ENCODE data around the gene PFKP. TPM values are rescaled to one million over a fixed set of nuclear protein-coding genes. Genes with fewer than 3 reads are reported as not detected.

PFKP gene
- total RNA-seq (ENCODE audit: unreplicated experiment) = 52.3 TPM
- long read RNA-seq, transcript PFKP-203 (22 exons, 2,654 nt) = major isoform, 40 of 44 reads
- long read RNA-seq, partial matches to known transcripts = 1 of 44 reads
- long read RNA-seq, other reads (novel, unspliced or antisense) = 3 of 44 reads

DNA sequence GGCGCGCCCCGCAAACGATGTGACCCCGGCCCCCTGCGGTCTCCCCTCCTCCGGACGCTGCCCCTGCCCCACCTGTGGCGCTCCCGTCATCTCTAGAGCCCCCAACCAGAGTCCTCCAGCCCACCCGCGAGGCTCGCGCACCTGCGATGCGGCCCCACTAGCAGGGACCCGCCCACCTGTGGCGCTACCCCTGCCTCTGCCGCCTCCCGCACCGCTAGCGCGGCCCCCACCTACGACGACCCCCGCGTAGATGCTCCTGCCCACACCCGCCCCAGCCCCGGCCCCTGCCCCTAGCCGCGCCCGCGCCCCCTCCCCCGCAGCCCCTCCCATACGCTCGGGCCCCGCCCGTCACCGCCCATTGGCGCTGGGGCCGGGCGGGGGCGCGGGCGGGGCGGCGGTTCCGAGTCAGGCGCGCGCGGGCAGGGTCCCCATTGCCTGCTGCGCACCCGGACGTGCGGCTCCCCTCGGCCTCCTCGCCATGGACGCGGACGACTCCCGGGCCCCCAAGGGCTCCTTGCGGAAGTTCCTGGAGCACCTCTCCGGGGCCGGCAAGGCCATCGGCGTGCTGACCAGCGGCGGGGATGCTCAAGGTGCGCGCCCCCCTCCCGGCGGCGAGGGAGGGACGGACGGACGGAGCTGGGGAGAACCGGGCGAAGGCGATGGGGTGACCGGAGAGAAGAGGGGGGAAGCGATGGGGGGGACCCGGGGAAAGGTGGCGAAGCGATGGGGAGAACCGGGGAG is at the start of gene PFKP:
PFKP (plus strand) TSS at position 431 of the 741 bp plus-strand sequence; CDS start at position 479, 48 bp downstream.
- peak; percentile 33 for DNase-seq (ENCODE audit: low spot score)
- no peak within 1 kb of the TSS for H3K27ac Mint-ChIP-seq (ENCODE audit: unreplicated experiment)
- H3K9me3 Mint-ChIP-seq (ENCODE audit: unreplicated experiment) = no peaks in the 10 kb centered on the region
- peaks cover 9% of the 10 kb centered on the region for H3K4me1 Mint-ChIP-seq (ENCODE audit: unreplicated experiment)
- peaks cover 19% of the 10 kb centered on the region for H3K27me3 Mint-ChIP-seq (ENCODE audit: unreplicated experiment)
- TF ChIP-seq CTCF (IDR thresholded peaks at IDR 0.05; ENCODE audit: unreplicated experiment) = no peak
- H3K36me3 Mint-ChIP-seq (ENCODE audit: low read depth, unreplicated experiment) = peaks cover 6% of the 10 kb centered on the region
- peak within 1 kb of the TSS; percentile 87 for H3K4me3 Mint-ChIP-seq (ENCODE audit: unreplicated experiment)

GRCh38 chr10:3018247-3018646 is 49.1 kb upstream of the PFKP start:
- DNase-seq (ENCODE audit: low spot score) = no peak
- Mint-ChIP-seq H3K27me3 (ENCODE audit: unreplicated experiment) (peaks cover 7% of the 10 kb centered on the region), H3K36me3 (ENCODE audit: low read depth, unreplicated experiment) (no peaks in the 10 kb centered on the region), H3K9me3 (ENCODE audit: unreplicated experiment) (peaks cover under 1% of the 10 kb centered on the region), H3K4me1 (ENCODE audit: unreplicated experiment) (no peaks in the 10 kb centered on the region), H3K4me3 (ENCODE audit: unreplicated experiment) (no peak overlapping the region), H3K27ac (ENCODE audit: unreplicated experiment) (no peak overlapping the region)
- TF ChIP-seq CTCF (IDR thresholded peaks at IDR 0.05; ENCODE audit: unreplicated experiment) = no peak

- Mint-ChIP-seq H3K4me3 (ENCODE audit: unreplicated experiment) (no peak overlapping the region), H3K27ac (ENCODE audit: unreplicated experiment) (no peak overlapping the region), H3K36me3 (ENCODE audit: low read depth, unreplicated experiment) (no peaks in the 10 kb centered on the region), H3K27me3 (ENCODE audit: unreplicated experiment) (peaks cover 2% of the 10 kb centered on the region), H3K9me3 (ENCODE audit: unreplicated experiment) (no peaks in the 10 kb centered on the region), H3K4me1 (ENCODE audit: unreplicated experiment) (no peaks in the 10 kb centered on the region)
- no peak for TF ChIP-seq CTCF (IDR thresholded peaks at IDR 0.05; ENCODE audit: unreplicated experiment)
- no peak for DNase-seq (ENCODE audit: low spot score)
Observed at GRCh38 chr10:3020311-3020710, 47.0 kb upstream of the PFKP start.

DNA sequence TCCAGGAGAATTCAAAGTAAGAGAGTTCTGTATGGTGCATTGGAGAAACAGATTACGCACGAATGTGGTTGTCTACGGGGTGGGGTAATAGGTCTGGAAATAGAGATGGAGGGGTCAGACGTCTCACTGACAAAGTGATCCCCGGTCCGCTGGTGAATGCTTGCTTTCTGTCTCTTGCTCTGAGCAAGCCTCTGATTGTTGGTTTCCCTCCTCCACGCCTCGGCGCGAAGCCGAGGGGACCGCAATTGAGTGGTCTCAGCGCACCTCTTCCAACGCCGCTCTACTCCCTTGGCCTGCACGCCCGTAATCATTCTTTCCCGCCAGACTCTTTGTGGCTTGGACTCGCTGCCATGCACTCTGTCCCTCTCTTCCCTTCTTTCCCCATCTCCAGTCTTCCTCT is 46.5 kb upstream of the PFKP start:
- H3K27me3 Mint-ChIP-seq (ENCODE audit: unreplicated experiment) = peaks cover 1% of the 10 kb centered on the region
- no peaks in the 10 kb centered on the region for H3K36me3 Mint-ChIP-seq (ENCODE audit: low read depth, unreplicated experiment)
- no peak for DNase-seq (ENCODE audit: low spot score)
- no peaks in the 10 kb centered on the region for H3K4me1 Mint-ChIP-seq (ENCODE audit: unreplicated experiment)
- no peaks in the 10 kb centered on the region for H3K9me3 Mint-ChIP-seq (ENCODE audit: unreplicated experiment)
- TF ChIP-seq CTCF (IDR thresholded peaks at IDR 0.05; ENCODE audit: unreplicated experiment) = no peak
- no peak overlapping the region for H3K27ac Mint-ChIP-seq (ENCODE audit: unreplicated experiment)
- no peak overlapping the region for H3K4me3 Mint-ChIP-seq (ENCODE audit: unreplicated experiment)

GRCh38 chr10:3022027-3022426 is 45.3 kb upstream of the PFKP start:
- H3K9me3 Mint-ChIP-seq (ENCODE audit: unreplicated experiment) = no peaks in the 10 kb centered on the region
- H3K36me3 Mint-ChIP-seq (ENCODE audit: low read depth, unreplicated experiment) = no peaks in the 10 kb centered on the region
- no peak for TF ChIP-seq CTCF (IDR thresholded peaks at IDR 0.05; ENCODE audit: unreplicated experiment)
- DNase-seq (ENCODE audit: low spot score) = no peak
- H3K27ac Mint-ChIP-seq (ENCODE audit: unreplicated experiment) = no peak overlapping the region
- H3K27me3 Mint-ChIP-seq (ENCODE audit: unreplicated experiment) = peaks cover 1% of the 10 kb centered on the region
- H3K4me3 Mint-ChIP-seq (ENCODE audit: unreplicated experiment) = no peak overlapping the region
- no peaks in the 10 kb centered on the region for H3K4me1 Mint-ChIP-seq (ENCODE audit: unreplicated experiment)

Measured in endothelial cell (in vitro differentiated cells).